Measurements from ENCODE around the gene SHKBP1. TPM values are rescaled to one million over a fixed set of nuclear protein-coding genes. Genes with fewer than 3 reads are reported as not detected.

Gene SHKBP1
- total and polyA plus RNA-seq, 4 donors = 10.1 to 22.9 (median 15.4) TPM

- 74% methylated on average over 4 of the region's 4 CpGs for WGBS
- Histone ChIP-seq H3K36me3 (ENCODE audit: control insufficient read depth in 4 of 4, insufficient read depth in 3 of 4, low read depth in 1 of 4, low read length in 3 of 4) (peaks cover 0 to 1% (median 0%) of the 10 kb centered on the region in 4 donors), H3K9me3 (ENCODE audit: control insufficient read depth in 4 of 4, low read length in 3 of 4) (no peaks in the 10 kb centered on the region), H3K9ac (ENCODE audit: low read depth in 1 of 2, low read length in 2 of 2) (no peak overlapping the region), H3K27me3 (ENCODE audit: control insufficient read depth in 4 of 4, insufficient read depth in 4 of 4, low read length in 3 of 4) (peaks cover 0 to 3% (median 0%) of the 10 kb centered on the region in 4 donors), H3K4me1 (ENCODE audit: control insufficient read depth in 4 of 4, insufficient read depth in 4 of 4, low read length in 3 of 4) (peaks cover 19 to 36% (median 24%) of the 10 kb centered on the region in 4 donors), H3K4me3 (ENCODE audit: low read depth in 1 of 3, low read length in 3 of 3) (no peak overlapping the region), H3K27ac (ENCODE audit: low read depth in 1 of 2, low read length in 2 of 2) (no peak overlapping the region)
- no peak for TF ChIP-seq RXRA (IDR thresholded peaks at IDR 0.05)
- TF ChIP-seq RAD21 (IDR thresholded peaks at IDR 0.05) = no peak
- no peak for TF ChIP-seq JUND (IDR thresholded peaks at IDR 0.05)
- TF ChIP-seq EGR1 (IDR thresholded peaks at IDR 0.05; ENCODE audit: low read depth in 2 of 2) = no peak
- TF ChIP-seq FOXA2 (IDR thresholded peaks at IDR 0.05) = no peak
- TF ChIP-seq HNF4A (conservative IDR thresholded peaks at IDR 0.05) = no peak
- no peak for TF ChIP-seq TAF1 (conservative IDR thresholded peaks at IDR 0.05)
- TF ChIP-seq, protein P1, sequence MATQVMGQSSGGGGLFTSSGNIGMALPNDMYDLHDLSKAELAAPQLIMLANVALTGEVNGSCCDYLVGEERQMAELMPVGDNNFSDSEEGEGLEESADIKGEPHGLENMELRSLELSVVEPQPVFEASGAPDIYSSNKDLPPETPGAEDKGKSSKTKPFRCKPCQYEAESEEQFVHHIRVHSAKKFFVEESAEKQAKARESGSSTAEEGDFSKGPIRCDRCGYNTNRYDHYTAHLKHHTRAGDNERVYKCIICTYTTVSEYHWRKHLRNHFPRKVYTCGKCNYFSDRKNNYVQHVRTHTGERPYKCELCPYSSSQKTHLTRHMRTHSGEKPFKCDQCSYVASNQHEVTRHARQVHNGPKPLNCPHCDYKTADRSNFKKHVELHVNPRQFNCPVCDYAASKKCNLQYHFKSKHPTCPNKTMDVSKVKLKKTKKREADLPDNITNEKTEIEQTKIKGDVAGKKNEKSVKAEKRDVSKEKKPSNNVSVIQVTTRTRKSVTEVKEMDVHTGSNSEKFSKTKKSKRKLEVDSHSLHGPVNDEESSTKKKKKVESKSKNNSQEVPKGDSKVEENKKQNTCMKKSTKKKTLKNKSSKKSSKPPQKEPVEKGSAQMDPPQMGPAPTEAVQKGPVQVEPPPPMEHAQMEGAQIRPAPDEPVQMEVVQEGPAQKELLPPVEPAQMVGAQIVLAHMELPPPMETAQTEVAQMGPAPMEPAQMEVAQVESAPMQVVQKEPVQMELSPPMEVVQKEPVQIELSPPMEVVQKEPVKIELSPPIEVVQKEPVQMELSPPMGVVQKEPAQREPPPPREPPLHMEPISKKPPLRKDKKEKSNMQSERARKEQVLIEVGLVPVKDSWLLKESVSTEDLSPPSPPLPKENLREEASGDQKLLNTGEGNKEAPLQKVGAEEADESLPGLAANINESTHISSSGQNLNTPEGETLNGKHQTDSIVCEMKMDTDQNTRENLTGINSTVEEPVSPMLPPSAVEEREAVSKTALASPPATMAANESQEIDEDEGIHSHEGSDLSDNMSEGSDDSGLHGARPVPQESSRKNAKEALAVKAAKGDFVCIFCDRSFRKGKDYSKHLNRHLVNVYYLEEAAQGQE (IDR thresholded peaks at IDR 0.05) = no peak
- DNase-seq (ENCODE audit: low spot score) = no peak
Measured at GRCh38 chr19:40608957-40609356, 32.3 kb downstream of the SHKBP1 start.

DNA sequence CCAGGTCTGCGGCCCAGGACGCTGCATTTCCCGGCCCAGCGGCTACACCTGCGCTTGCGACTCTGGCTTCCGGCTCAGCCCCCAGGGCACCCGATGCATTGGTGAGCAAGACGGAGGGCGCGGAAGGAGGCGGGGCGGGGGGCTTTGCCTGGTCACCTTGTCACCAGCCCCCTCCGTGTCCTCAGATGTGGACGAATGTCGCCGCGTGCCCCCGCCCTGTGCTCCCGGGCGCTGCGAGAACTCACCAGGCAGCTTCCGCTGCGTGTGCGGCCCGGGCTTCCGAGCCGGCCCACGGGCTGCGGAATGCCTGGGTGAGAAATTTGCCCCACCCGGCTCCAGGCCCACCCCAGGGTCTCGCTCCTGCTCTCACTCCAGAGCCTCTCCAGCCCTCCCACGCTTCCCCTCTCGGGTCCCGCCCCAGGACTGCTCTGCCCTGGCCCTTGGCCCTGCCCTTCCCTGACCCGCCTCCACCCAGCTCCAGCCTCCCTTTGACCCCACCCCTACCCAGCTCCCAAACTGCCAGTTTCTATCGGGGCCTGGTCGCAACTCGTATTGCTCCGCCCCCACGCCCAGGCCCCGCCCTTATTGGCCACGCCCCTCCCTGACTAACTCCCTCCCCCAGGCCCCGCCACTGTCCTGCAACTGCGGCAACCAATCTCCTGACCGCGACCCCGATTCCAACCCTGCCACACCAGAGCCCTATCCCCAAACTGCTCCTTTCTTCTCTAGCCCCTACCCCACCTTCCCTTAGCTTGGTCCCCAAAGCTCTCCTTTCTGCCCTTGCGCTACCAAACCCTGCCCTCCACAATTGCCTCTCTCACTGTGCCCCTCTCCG is 33.1 kb downstream of the SHKBP1 start:
- TF ChIP-seq, protein P2, sequence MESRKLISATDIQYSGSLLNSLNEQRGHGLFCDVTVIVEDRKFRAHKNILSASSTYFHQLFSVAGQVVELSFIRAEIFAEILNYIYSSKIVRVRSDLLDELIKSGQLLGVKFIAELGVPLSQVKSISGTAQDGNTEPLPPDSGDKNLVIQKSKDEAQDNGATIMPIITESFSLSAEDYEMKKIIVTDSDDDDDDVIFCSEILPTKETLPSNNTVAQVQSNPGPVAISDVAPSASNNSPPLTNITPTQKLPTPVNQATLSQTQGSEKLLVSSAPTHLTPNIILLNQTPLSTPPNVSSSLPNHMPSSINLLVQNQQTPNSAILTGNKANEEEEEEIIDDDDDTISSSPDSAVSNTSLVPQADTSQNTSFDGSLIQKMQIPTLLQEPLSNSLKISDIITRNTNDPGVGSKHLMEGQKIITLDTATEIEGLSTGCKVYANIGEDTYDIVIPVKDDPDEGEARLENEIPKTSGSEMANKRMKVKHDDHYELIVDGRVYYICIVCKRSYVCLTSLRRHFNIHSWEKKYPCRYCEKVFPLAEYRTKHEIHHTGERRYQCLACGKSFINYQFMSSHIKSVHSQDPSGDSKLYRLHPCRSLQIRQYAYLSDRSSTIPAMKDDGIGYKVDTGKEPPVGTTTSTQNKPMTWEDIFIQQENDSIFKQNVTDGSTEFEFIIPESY (IDR thresholded peaks at IDR 0.05) = no peak
- TF ChIP-seq SP1 (IDR thresholded peaks at IDR 0.05) (peak; percentile 69), FOXA1 (IDR thresholded peaks at IDR 0.05) (no peak), NR2F2 (IDR thresholded peaks at IDR 0.05) (peak; percentile 80), YY1 (IDR thresholded peaks at IDR 0.05) (no peak), HNF4A (conservative IDR thresholded peaks at IDR 0.05) (peak in 1 of 2 donors; percentile 34), HNF4G (IDR thresholded peaks at IDR 0.05) (no peak), EGR1 (IDR thresholded peaks at IDR 0.05; ENCODE audit: low read depth in 2 of 2) (peak in 1 of 2 donors; percentile 42), ATF3 (IDR thresholded peaks at IDR 0.05) (no peak), GABPA (IDR thresholded peaks at IDR 0.05 in 1 of 2, conservative IDR thresholded peaks at IDR 0.05 in 1 of 2) (no peak), MAX (IDR thresholded peaks at IDR 0.05) (no peak), TAF1 (conservative IDR thresholded peaks at IDR 0.05) (no peak), JUND (IDR thresholded peaks at IDR 0.05) (no peak), RAD21 (IDR thresholded peaks at IDR 0.05) (no peak), RXRA (IDR thresholded peaks at IDR 0.05) (peak; percentile 52 to 73), FOXA2 (IDR thresholded peaks at IDR 0.05) (no peak)
- TF ChIP-seq, protein P1 (IDR thresholded peaks at IDR 0.05) = no peak
- TF ChIP-seq, protein P3, sequence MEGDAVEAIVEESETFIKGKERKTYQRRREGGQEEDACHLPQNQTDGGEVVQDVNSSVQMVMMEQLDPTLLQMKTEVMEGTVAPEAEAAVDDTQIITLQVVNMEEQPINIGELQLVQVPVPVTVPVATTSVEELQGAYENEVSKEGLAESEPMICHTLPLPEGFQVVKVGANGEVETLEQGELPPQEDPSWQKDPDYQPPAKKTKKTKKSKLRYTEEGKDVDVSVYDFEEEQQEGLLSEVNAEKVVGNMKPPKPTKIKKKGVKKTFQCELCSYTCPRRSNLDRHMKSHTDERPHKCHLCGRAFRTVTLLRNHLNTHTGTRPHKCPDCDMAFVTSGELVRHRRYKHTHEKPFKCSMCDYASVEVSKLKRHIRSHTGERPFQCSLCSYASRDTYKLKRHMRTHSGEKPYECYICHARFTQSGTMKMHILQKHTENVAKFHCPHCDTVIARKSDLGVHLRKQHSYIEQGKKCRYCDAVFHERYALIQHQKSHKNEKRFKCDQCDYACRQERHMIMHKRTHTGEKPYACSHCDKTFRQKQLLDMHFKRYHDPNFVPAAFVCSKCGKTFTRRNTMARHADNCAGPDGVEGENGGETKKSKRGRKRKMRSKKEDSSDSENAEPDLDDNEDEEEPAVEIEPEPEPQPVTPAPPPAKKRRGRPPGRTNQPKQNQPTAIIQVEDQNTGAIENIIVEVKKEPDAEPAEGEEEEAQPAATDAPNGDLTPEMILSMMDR (IDR thresholded peaks at IDR 0.05; ENCODE audit: low read depth, low read length, missing input control) = no peak
- H3K27ac ChIP-seq (ENCODE audit: low read depth in 1 of 2, low read length in 2 of 2) = peak overlapping the region; percentile 51 to 58
- peaks cover 0 to 4% (median 1%) of the 10 kb centered on the region in 4 donors for H3K27me3 ChIP-seq (ENCODE audit: control insufficient read depth in 4 of 4, insufficient read depth in 4 of 4, low read length in 3 of 4)
- WGBS = 6% methylated on average over 50 of the region's 50 CpGs
- peak; percentile 94 for DNase-seq (ENCODE audit: low spot score)
- H3K4me1 ChIP-seq (ENCODE audit: control insufficient read depth in 4 of 4, insufficient read depth in 4 of 4, low read length in 3 of 4) = peaks cover 14 to 36% (median 19%) of the 10 kb centered on the region in 4 donors
- H3K4me3 ChIP-seq (ENCODE audit: low read depth in 1 of 3, low read length in 3 of 3) = peak overlapping the region in 2 of 3 donors; percentile 24 to 50
- no peak overlapping the region for H3K9ac ChIP-seq (ENCODE audit: low read depth in 1 of 2, low read length in 2 of 2)
- peaks cover 0 to 1% (median 0%) of the 10 kb centered on the region in 4 donors for H3K36me3 ChIP-seq (ENCODE audit: control insufficient read depth in 4 of 4, insufficient read depth in 3 of 4, low read depth in 1 of 4, low read length in 3 of 4)
- no peaks in the 10 kb centered on the region for H3K9me3 ChIP-seq (ENCODE audit: control insufficient read depth in 4 of 4, low read length in 3 of 4)
